VCaP (cell line): ENCODE measurements around the gene EVI5L.
"Not testable (repeated sequence)": the region's sequence is repeated elsewhere in the genome, so short reads cannot be mapped to it uniquely, and the experiment has no call there.

Source experiments
- H3K27ac ChIP-seq: fragments of 450-650 bp; 2 replicates; pipeline ENCODE4 v1.5.1; 2017
- CTCF ChIP-seq: fragments of 450-650 bp; conservative IDR thresholded peaks from 2 replicates; pipeline ENCODE4 v1.5.1; 2017; ENCODE audit warnings: mild to moderate bottlenecking, moderate library complexity

EVI5L gene

DNA sequence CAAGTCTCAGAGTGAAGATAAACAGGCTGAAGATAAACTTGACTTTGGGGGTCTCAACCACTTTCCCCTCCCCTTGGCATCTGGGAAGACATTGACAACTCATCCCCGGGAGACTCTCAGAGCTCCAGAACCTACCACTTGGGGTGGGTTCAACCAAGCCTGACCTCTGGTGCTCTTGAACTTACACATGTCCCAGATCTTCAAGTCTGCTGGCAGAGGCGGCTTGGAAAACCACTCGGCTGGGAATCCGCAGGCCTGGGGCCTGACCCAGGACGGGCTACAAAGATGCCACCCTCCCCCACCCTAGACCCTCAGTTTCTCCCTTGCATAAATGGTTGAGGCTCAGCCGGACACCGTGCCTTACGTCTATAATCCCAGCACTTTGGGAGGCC, 58.8 kb downstream of the EVI5L start:
- peak overlapping the region; percentile 21; the same call in 1 of the 2 replicates for H3K27ac ChIP-seq
- no peak for TF ChIP-seq CTCF

- H3K27ac ChIP-seq = not testable (repeated sequence)
Measured at GRCh38 chr19:7893362-7894101, 63.5 kb downstream of the EVI5L start.

GRCh38 chr19:7894612-7895309, 64.7 kb downstream of the EVI5L start:
- H3K27ac ChIP-seq = no peak overlapping the region
- TF ChIP-seq CTCF = no peak

GRCh38 chr19:7895565-7895964, 65.5 kb downstream of the EVI5L start:
- H3K27ac ChIP-seq = no peak overlapping the region
- TF ChIP-seq CTCF = no peak

GRCh38 chr19:7897292-7897691, 67.3 kb downstream of the EVI5L start:
- TF ChIP-seq CTCF = no peak
- H3K27ac ChIP-seq = no peak overlapping the region

- H3K27ac ChIP-seq = no peak overlapping the region
- TF ChIP-seq CTCF = no peak
Measured at GRCh38 chr19:7898967-7899366, 68.9 kb downstream of the EVI5L start.

- no peak overlapping the region for H3K27ac ChIP-seq
- TF ChIP-seq CTCF = no peak
Measured at GRCh38 chr19:7899751-7900378, 69.8 kb downstream of the EVI5L start.
